CD14-positive monocyte (primary cell): ENCODE measurements around the gene SSR4. TPM values are rescaled to one million over a fixed set of nuclear protein-coding genes. Genes with fewer than 3 reads are reported as not detected.

Experiments used
- DNase-seq, 3 donors: peaks; one replicate each; pipeline ENCODE4 v3.0.0-alpha.2; 2011 to 2022
- H2AFZ ChIP-seq: 2 replicates; pipeline ENCODE4 v1.6.0; 2012; ENCODE audit warnings: mild to moderate bottlenecking, low read depth, low read length, inconsistent platforms; ENCODE audit not compliant: insufficient read depth, poor library complexity, severe bottlenecking
- H3K27ac ChIP-seq, 2 donors: 1 replicate in 1 of 2; 2 replicates in 1 of 2; pipeline ENCODE4 v1.5.1; 2012 to 2013; ENCODE audit warnings: low read length in 2 of 2, control low read depth in 1 of 2, inconsistent platforms in 1 of 2, low read depth in 1 of 2, mild to moderate bottlenecking in 1 of 2
- H3K27me3 ChIP-seq, 2 donors: one replicate each; pipeline versions ENCODE4 v1.6.0 to v1.6.1; 2011 to 2013; ENCODE audit warnings: low read length in 2 of 2; ENCODE audit not compliant: control insufficient read depth in 2 of 2, insufficient read depth in 2 of 2
- H3K36me3 ChIP-seq, 2 donors: replicated peaks in 1 of 2; 1 replicate in 1 of 2; 2 replicates in 1 of 2; pipeline versions ENCODE4 v1.5.1 to v1.6.1; 2012 to 2013; ENCODE audit warnings: low read length in 2 of 2, control low read depth in 1 of 2, inconsistent platforms in 1 of 2, mild to moderate bottlenecking in 1 of 2; ENCODE audit not compliant: insufficient read depth in 2 of 2, control insufficient read depth in 1 of 2
- H3K4me1 ChIP-seq, 2 donors: 1 replicate in 1 of 2; 2 replicates in 1 of 2; pipeline versions ENCODE4 v1.5.1 to v1.6.1; 2012 to 2013; ENCODE audit warnings: low read length in 2 of 2, control low read depth in 1 of 2, inconsistent platforms in 1 of 2, mild to moderate bottlenecking in 1 of 2, moderate library complexity in 1 of 2; ENCODE audit not compliant: insufficient read depth in 2 of 2, control insufficient read depth in 1 of 2
- H3K4me2 ChIP-seq: replicated peaks from 2 replicates; pipeline ENCODE3; 2012; ENCODE audit warnings: low read length, moderate library complexity, mild to moderate bottlenecking; ENCODE audit not compliant: poor library complexity, severe bottlenecking; ENCODE audit errors: extremely low read depth
- H3K4me3 ChIP-seq, 3 experiments: fragments of 200-600 bp in 1 of 3; sonication (generic) in 1 of 3; replicated peaks in 1 of 3; 1 replicate in 2 of 3; 2 replicates in 1 of 3; pipeline ENCODE4 v1.5.1; 2011 to 2013; ENCODE audit warnings: low read length in 3 of 3, mild to moderate bottlenecking in 3 of 3, control low read depth in 2 of 3, low read depth in 2 of 3, inconsistent platforms in 1 of 3, moderate library complexity in 1 of 3
- H3K79me2 ChIP-seq: 2 replicates; pipeline ENCODE4 v1.6.0; 2012; ENCODE audit warnings: mild to moderate bottlenecking, control low read depth, inconsistent platforms, low read length, moderate library complexity; ENCODE audit not compliant: insufficient read depth
- H3K9ac ChIP-seq: 2 replicates; pipeline ENCODE4 v1.6.0; 2017; ENCODE audit warnings: low read length, mild to moderate bottlenecking; ENCODE audit not compliant: insufficient read depth, poor library complexity, severe bottlenecking
- H3K9me3 ChIP-seq, 2 donors: replicated peaks in 1 of 2; 1 replicate in 1 of 2; 2 replicates in 1 of 2; pipeline versions ENCODE4 v1.5.1 to v1.6.1; 2012 to 2013; ENCODE audit warnings: low read length in 2 of 2, control low read depth in 1 of 2; ENCODE audit not compliant: control insufficient read depth in 1 of 2, insufficient read depth in 1 of 2
- H4K20me1 ChIP-seq: 2 replicates; pipeline ENCODE4 v1.6.0; 2012; ENCODE audit warnings: mild to moderate bottlenecking, low read length, control low read depth, moderate library complexity; ENCODE audit not compliant: insufficient read depth
- H3K27ac Mint-ChIP-seq, 7 donors: one replicate each; pipeline ENCODE4 v1.8.0; 2020; ENCODE audit warnings: mild to moderate bottlenecking in 7 of 7, mixed read lengths in 7 of 7, moderate library complexity in 6 of 7, inconsistent platforms in 2 of 7
- H3K27me3 Mint-ChIP-seq, 3 donors: one replicate each; pipeline ENCODE4 v1.8.0; 2021 to 2022; ENCODE audit warnings: low read depth in 3 of 3, mild to moderate bottlenecking in 3 of 3, mixed read lengths in 3 of 3, moderate library complexity in 3 of 3, inconsistent platforms in 1 of 3
- H3K36me3 Mint-ChIP-seq, 2 donors: one replicate each; pipeline ENCODE4 v1.8.0; 2020; ENCODE audit warnings: mixed read lengths in 2 of 2, inconsistent platforms in 1 of 2, mild to moderate bottlenecking in 1 of 2
- H3K4me1 Mint-ChIP-seq: one replicate; pipeline ENCODE4 v1.8.0; 2020; ENCODE audit warnings: mild to moderate bottlenecking, mixed read lengths
- H3K4me3 Mint-ChIP-seq, 2 donors: one replicate each; pipeline ENCODE4 v1.8.0; 2020; ENCODE audit warnings: mild to moderate bottlenecking in 2 of 2, mixed read lengths in 2 of 2, moderate library complexity in 1 of 2
- H3K9me3 Mint-ChIP-seq, 7 donors: one replicate each; pipeline ENCODE4 v1.8.0; 2020 to 2022; ENCODE audit warnings: mixed read lengths in 7 of 7, mild to moderate bottlenecking in 6 of 7, moderate library complexity in 6 of 7, inconsistent platforms in 2 of 7
- CTCF ChIP-seq: fragments of 200-600 bp; IDR thresholded peaks from one replicate; pipeline ENCODE4 v1.8.0; 2022; ENCODE audit warnings: antibody characterized with exemption, mild to moderate bottlenecking
- WGBS: methylation state at CpG from one replicate; pipeline ENCODE4 v1.1.5; 2013; ENCODE audit warnings: missing lambda C conversion rate; ENCODE audit not compliant: insufficient coverage; 5-methylcytosine and 5-hydroxymethylcytosine counted together
- intact Hi-C, 2 donors: fragments of 100-400 bp; cut with micrococcal nuclease; formaldehyde crosslinking; loops; one replicate each; pipeline versions ENCODE4 v1.15.0 to v1.15.1; 2023
- polyA plus RNA-seq, 3 donors: library from polyadenylated mRNA; depleted of rRNA in 1 of 3; unstranded in 2 of 3; stranded (reverse) in 1 of 3; fragments of 300-500 nt in 2 of 3; fragments of >200 nt in 1 of 3; fragmentation: Illumina TruSeq in 2 of 3; gene quantifications; 1 replicate in 2 of 3; 2 replicates in 1 of 3; pipeline ENCODE4 v1.2.3, GENCODE V29; 2012 to 2021

The SSR4 gene
- polyA plus RNA-seq, 3 donors: 201 to 419 (median 362) TPM

DNA sequence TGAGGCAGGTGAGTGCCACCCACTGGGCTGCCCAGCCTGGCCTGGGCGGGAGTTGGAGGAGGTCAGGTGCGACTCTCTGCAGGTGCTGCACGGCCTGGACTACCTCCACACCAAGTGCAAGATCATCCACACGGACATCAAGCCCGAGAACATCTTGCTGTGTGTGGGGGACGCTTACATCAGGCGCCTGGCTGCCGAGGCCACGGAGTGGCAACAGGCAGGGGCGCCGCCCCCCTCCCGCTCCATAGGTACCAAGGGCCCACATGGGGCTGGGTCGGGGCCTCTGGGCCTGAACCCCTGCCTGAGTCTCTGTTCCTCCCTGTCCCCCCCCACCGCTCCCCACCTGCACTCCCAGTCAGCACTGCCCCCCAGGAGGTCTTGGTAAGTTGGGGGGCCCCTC is 11.6 kb upstream of the SSR4 start:
- Mint-ChIP-seq H3K4me3 (no peak overlapping the region), H3K9me3 (peaks cover 0 to 6% (median 0%) of the 10 kb centered on the region in 7 donors), H3K4me1 (no peaks in the 10 kb centered on the region), H3K27me3 (peaks cover 15 to 27% (median 18%) of the 10 kb centered on the region in 3 donors), H3K36me3 (peaks cover 23 to 32% of the 10 kb centered on the region in 2 donors), H3K27ac (no peak overlapping the region)
- Histone ChIP-seq H3K9me3 (no peaks in the 10 kb centered on the region), H2AFZ (no peak overlapping the region), H3K4me2 (no peak overlapping the region), H3K4me3 (no peak overlapping the region), H3K4me1 (no peaks in the 10 kb centered on the region), H3K27me3 (peaks cover 0 to 23% of the 10 kb centered on the region in 2 donors), H3K36me3 (peaks cover 26 to 28% of the 10 kb centered on the region in 2 donors), H4K20me1 (peaks cover 10% of the 10 kb centered on the region), H3K27ac (no peak overlapping the region), H3K79me2 (no peaks in the 10 kb centered on the region), H3K9ac (no peak overlapping the region)
- WGBS: no CpG with 5 or more reads among the region's 14 CpGs
- intact Hi-C loops: no loop called here
- no peak for DNase-seq
- no peak for TF ChIP-seq CTCF

DNA sequence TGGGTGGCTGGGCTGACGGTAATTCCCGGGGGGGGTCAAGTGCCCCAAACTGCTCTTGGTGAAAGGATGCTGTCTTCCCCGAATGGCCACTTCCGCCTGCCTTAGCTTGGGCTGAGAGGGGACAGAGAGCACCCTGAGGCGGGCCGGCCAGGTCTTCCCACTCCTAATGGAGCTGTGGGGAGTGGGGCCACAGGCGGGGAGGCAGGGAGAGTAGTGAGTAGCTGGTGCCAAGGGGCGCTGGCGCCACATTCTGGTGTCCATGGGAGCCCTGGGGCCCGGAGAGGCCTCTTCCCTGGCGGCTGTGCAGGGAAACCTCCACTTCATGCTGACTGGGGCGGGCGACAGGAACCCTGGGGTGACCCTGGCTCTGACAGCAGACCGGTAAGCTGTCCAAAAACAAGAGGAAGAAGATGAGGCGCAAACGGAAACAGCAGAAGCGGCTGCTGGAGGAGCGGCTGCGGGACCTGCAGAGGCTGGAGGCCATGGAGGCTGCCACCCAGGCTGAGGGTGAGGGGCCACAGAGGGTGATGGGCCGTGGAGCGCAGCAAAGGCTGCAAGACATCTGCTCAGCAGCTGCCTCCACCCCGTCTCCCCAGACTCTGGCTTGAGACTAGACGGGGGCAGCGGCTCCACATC is 11.0 kb upstream of the SSR4 start:
- Mint-ChIP-seq H3K4me3 (no peak overlapping the region), H3K27me3 (peaks cover 15 to 25% (median 18%) of the 10 kb centered on the region in 3 donors), H3K36me3 (peaks cover 27 to 36% of the 10 kb centered on the region in 2 donors), H3K9me3 (peaks cover 0 to 5% (median 0%) of the 10 kb centered on the region in 7 donors), H3K4me1 (no peaks in the 10 kb centered on the region), H3K27ac (peak overlapping the region in 2 of 7 donors; percentile 18 to 64)
- H2AFZ ChIP-seq: no peak overlapping the region
- H3K79me2 ChIP-seq: no peaks in the 10 kb centered on the region
- no peak for TF ChIP-seq CTCF
- H3K4me2 ChIP-seq: no peak overlapping the region
- no peak for DNase-seq
- no peaks in the 10 kb centered on the region for H3K4me1 ChIP-seq
- no peaks in the 10 kb centered on the region for H3K9me3 ChIP-seq
- WGBS: 52% methylated on average over 6 of the region's 24 CpGs
- peaks cover 32 to 33% of the 10 kb centered on the region in 2 donors for H3K36me3 ChIP-seq
- intact Hi-C loops: no loop called here
- H3K4me3 ChIP-seq: no peak overlapping the region
- H3K9ac ChIP-seq: no peak overlapping the region
- H3K27me3 ChIP-seq: peaks cover 0 to 23% of the 10 kb centered on the region in 2 donors
- H3K27ac ChIP-seq: no peak overlapping the region
- H4K20me1 ChIP-seq: peaks cover 14% of the 10 kb centered on the region
